Fibroblast of lung (primary cell): ENCODE measurements around the gene GUCY2D.

Source experiments
- CTCF ChIP-seq, 2 donors: IDR thresholded peaks in 1 of 2; conservative IDR thresholded peaks in 1 of 2; 1 replicate in 1 of 2; 2 replicates in 1 of 2; pipeline ENCODE4 v1.5.1; 2011 to 2012; ENCODE audit warnings: low read length in 2 of 2, control low read depth in 1 of 2, inconsistent platforms in 1 of 2, low read depth in 1 of 2, mild to moderate bottlenecking in 1 of 2
- EZH2 ChIP-seq: IDR thresholded peaks from 2 replicates; pipeline ENCODE4 v1.5.1; 2012; ENCODE audit warnings: low read length, control low read depth, mild to moderate bottlenecking; ENCODE audit errors: missing control alignments

GRCh38 chr17:7995724-7996123 is 6.7 kb upstream of the GUCY2D start:
- TF ChIP-seq CTCF (conservative IDR thresholded peaks at IDR 0.05 in 1 of 2, IDR thresholded peaks at IDR 0.05 in 1 of 2; ENCODE audit: low read depth in 1 of 2, low read length in 2 of 2) (no peak), EZH2 (no peak)
